Right ventricle myocardium inferior (tissue), 1 donor: ENCODE results near the gene MAPK9. TPM values are rescaled to one million over a fixed set of nuclear protein-coding genes. Genes with fewer than 3 reads are reported as not detected.

Experiments
- ATAC-seq: fragments of 200-7000 bp; cut with Tn5 transposase; one replicate; pipeline ENCODE4 v1.9.1; 2020; ENCODE audit warnings: mild to moderate bottlenecking, moderate library complexity
- DNase-seq: peaks from one replicate; pipeline ENCODE4 v3.0.0; 2021; ENCODE audit errors: missing footprints
- intact Hi-C: fragments of 100-400 bp; cut with DNase I; formaldehyde crosslinking; loops from one replicate; pipeline ENCODE4 v1.11.0; 2022
- total RNA-seq: library from RNA; stranded (reverse); fragmentation: NEBNext Ultra II Directional; extraction: Animal tissue kit (Norgen Biotek cat#: 25700); gene quantifications from one replicate; pipeline ENCODE4 v1.2.1, GENCODE V29; 2021
- donor health status: DM: no; HTN: yes; CAD: no; lungs with severe emphysema.

Gene MAPK9
- total RNA-seq, 1 donor from 2014 or later: 41.7 TPM

GRCh38 chr5:180194410-180195345 lies 97.2 kb downstream of the MAPK9 start:
- intact Hi-C loops: no loop called here
- DNase-seq (no peak), ATAC-seq (no peak)

GRCh38 chr5:180193749-180194375 lies 98.0 kb downstream of the MAPK9 start:
- DNase-seq: no peak
- no peak for ATAC-seq
- intact Hi-C loops: no loop called here

DNA sequence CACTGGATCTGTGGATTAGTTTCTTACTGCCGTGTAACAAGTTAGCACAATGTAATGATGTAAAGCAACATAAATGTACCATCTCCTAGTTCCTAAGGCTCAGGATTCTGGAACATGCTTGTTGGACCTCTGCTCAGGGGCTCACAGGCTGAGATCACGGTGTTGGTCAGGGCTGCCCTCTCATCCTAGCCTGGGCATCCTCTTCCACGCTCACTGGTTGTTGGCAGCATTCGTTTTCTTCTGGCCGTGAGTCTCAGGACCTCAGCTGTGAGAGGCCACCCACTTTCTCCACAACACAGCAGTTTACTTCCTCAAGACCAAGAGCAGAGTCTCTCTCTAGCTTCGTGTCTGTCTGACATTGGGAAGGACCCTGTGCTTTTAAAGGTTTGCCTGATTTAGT lies 100.2 kb downstream of the MAPK9 start:
- ATAC-seq (no peak), DNase-seq (no peak)
- intact Hi-C loops: no loop called here

GRCh38 chr5:180187767-180188166 lies 104.1 kb downstream of the MAPK9 start:
- intact Hi-C loops: no loop called here
- DNase-seq: no peak
- ATAC-seq: no peak

Other genes with a start within 250 kb of the MAPK9 start
- gene RNF130, start 220.3 kb downstream of the MAPK9 start, total RNA-seq: 51.2 TPM
- 0.49 TPM for gene RASGEF1C, start 82.9 kb downstream of the MAPK9 start, total RNA-seq
- gene GFPT2, start 61.3 kb upstream of the MAPK9 start, total RNA-seq: 15.3 TPM
- gene CNOT6, start 202.3 kb upstream of the MAPK9 start, total RNA-seq: 15.0 TPM